ENCODE measurements around the gene XBP1. TPM values are rescaled to one million over a fixed set of nuclear protein-coding genes. Genes with fewer than 3 reads are reported as not detected.

XBP1 gene
- total and polyA plus RNA-seq, 9 donors = 56.2 to 88.6 (median 67.0) TPM

DNA sequence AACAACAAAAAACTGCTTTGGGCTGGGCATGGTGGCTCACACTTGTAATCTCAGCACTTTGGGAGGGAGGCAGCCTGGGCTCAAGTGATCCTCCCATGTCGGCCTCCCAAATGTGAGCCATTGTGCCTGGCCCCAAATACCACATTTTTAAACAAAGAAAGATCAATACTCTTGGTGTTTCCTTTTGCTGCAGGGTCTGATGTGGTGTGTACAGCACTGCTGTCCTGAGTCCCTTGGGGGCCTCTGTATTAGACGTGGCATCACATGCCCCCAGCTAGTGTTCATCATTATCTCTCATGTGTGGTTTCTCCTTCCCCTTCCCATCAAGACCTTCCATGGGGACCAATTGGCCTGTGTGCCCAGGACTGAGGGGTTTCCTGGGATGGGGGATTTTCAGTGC lies 20.5 kb upstream of the XBP1 start:
- H3K9me3 ChIP-seq (replicated peaks; ENCODE audit: control insufficient read depth, low read depth, low read length) = no peaks in the 10 kb centered on the region
- no peak overlapping the region for H3K27ac ChIP-seq (ENCODE audit: low read length)
- no peaks in the 10 kb centered on the region for H3K36me3 ChIP-seq (ENCODE audit: control insufficient read depth, insufficient read depth, low read length)
- H3K4me3 ChIP-seq (ENCODE audit: low read length) = no peak overlapping the region
- no peak for DNase-seq
- H3K4me1 ChIP-seq (ENCODE audit: control insufficient read depth, insufficient read depth, low read length) = peaks cover 9% of the 10 kb centered on the region
- no peaks in the 10 kb centered on the region for H3K27me3 ChIP-seq (ENCODE audit: control insufficient read depth, insufficient read depth, low read length)
- no CpG with 5 or more reads among the region's 2 CpGs for WGBS (ENCODE audit: insufficient coverage)

DNA sequence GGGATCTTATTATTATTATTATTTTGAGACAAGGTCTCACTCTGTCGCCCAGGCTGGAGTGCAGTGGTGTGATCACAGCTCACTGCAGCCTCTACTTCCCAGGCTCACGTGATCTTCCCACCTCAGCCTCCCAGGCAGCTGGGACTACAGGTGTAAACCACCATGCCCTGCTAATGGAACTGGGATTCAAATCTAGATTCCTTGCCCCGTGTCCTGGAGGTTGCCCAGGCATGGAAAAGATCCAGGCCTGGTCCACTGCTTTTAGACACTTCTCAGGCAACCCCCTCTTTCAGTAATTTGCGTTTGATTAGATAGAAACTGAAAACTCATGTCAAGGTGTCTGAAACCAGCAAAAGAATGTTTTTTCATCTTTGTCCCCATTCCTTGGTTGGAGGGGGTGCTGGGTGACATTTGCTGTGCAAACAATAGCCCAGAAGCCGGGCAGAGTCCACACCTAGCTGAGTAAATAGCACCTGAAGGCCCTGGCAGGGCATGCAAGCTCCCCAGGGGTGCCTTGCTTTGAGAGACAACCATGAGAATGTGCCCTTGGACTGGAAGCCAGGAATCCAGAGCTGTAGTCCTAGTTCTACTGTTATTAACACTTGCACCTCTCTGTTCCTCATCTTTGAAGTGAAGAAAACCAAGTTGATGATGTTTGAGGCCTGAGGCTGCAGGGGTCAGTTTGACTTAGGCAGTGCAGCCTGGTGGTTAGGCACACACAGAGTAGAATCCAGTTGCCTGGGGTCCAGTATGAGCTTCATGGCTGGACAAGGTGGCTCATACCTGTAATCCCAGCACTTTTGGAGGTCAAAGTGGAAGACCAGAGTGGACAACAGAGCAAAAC lies 19.1 kb upstream of the XBP1 start:
- Histone ChIP-seq H3K4me3 (ENCODE audit: low read length) (no peak overlapping the region), H3K36me3 (ENCODE audit: control insufficient read depth, insufficient read depth, low read length) (no peaks in the 10 kb centered on the region), H3K27ac (ENCODE audit: low read length) (peak overlapping the region; percentile 72), H3K4me1 (ENCODE audit: control insufficient read depth, insufficient read depth, low read length) (peaks cover 9% of the 10 kb centered on the region), H3K9me3 (replicated peaks; ENCODE audit: control insufficient read depth, low read depth, low read length) (no peaks in the 10 kb centered on the region), H3K27me3 (ENCODE audit: control insufficient read depth, insufficient read depth, low read length) (no peaks in the 10 kb centered on the region)
- 74% methylated on average over 3 of the region's 5 CpGs for WGBS (ENCODE audit: insufficient coverage)
- no peak for DNase-seq

DNA sequence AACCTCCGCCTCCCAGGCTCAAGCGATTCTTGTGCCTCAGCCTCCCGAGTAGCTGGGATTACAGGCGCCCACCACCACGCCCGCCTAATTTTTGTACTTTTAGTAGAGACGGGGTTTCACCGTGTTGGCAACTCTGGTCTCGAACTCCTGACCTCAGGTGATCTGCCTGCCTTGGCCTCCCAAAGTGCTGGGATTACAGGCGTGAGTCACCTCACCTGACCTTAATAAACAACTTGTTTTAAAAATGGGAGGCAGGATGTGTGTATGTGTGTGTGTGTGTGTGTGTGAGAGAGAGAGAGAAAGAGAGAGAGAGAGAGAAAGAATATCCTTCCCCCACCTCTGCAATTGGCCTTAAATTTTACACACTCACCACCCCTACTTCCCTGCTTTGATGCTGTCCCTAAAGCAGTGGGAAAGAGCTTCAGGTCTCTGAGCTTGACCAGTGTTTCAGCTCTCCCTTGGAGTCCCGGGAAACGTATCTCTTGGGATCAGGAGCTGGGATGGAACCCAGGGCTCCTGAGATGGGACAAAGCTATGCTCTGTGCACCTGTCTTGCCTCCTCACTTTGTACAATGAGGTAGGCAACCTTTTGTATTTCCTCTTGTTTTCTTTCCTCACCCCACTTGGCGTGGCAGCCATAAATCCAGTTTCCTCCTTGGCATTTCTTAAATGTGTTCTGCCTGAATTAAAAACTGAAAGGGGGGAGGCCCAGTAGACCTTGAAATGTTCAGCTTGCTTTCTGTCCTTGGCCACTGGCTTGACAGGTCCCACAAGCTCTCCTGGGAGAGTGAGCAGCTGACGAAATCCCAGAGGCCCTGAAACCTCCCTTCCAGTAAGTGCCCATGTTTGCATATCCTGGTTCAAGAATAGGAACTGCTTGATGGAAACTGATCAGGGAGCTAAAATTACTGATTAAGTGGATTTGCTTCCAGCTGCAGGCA lies 17.8 kb upstream of the XBP1 start:
- no peaks in the 10 kb centered on the region for H3K9me3 ChIP-seq (replicated peaks; ENCODE audit: control insufficient read depth, low read depth, low read length)
- no peaks in the 10 kb centered on the region for H3K36me3 ChIP-seq (ENCODE audit: control insufficient read depth, insufficient read depth, low read length)
- H3K27ac ChIP-seq (ENCODE audit: low read length) = peak overlapping the region; percentile 72
- peak; percentile 62 for DNase-seq
- H3K4me3 ChIP-seq (ENCODE audit: low read length) = no peak overlapping the region
- 90% methylated on average over 11 of the region's 14 CpGs for WGBS (ENCODE audit: insufficient coverage)
- H3K4me1 ChIP-seq (ENCODE audit: control insufficient read depth, insufficient read depth, low read length) = peaks cover 9% of the 10 kb centered on the region
- no peaks in the 10 kb centered on the region for H3K27me3 ChIP-seq (ENCODE audit: control insufficient read depth, insufficient read depth, low read length)

DNA sequence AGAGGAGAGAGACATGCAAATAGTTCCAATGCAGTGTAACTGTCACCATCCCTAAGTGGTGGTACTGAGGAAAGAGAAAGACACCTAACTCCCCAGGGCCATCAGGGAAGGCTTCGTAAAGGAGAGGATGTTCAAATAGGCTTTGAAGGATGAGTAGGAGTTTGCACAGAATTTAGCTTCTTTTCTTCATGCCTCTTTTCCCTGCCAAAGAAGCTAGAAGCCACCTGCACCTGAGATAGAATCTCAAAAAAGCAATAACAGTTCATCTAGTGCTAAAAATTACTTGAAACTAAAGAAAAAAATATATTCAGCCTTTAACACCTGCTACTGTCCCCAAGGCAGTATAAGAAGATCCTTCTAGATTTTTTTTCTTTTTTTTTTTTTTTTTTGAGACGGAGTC lies 16.7 kb upstream of the XBP1 start:
- H3K36me3 ChIP-seq (ENCODE audit: control insufficient read depth, insufficient read depth, low read length) = no peaks in the 10 kb centered on the region
- H3K27me3 ChIP-seq (ENCODE audit: control insufficient read depth, insufficient read depth, low read length) = no peaks in the 10 kb centered on the region
- no peak overlapping the region for H3K27ac ChIP-seq (ENCODE audit: low read length)
- peaks cover 14% of the 10 kb centered on the region for H3K4me1 ChIP-seq (ENCODE audit: control insufficient read depth, insufficient read depth, low read length)
- no peak overlapping the region for H3K4me3 ChIP-seq (ENCODE audit: low read length)
- WGBS (ENCODE audit: insufficient coverage) = no CpG with 5 or more reads among the region's 2 CpGs
- H3K9me3 ChIP-seq (replicated peaks; ENCODE audit: control insufficient read depth, low read depth, low read length) = no peaks in the 10 kb centered on the region
- no peak for DNase-seq

DNA sequence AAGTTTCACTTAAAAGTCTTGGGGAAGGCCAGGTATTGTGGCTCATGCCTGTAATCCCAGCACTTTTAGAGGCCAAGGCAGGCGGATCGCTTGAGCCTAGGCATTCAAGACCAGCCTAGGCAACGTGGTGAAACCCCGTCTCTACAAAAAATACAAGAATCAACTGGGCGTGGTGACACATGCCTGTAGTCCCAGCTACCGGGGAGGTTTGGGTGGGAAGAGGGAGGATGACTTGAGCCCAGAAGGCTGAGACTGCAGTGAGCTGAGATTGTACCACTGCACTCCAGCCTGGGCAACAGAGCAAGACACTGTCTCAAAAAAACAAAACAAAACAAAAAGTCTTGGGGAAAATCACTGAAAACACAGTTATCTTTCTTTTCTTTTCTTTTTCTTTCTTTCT lies 15.4 kb upstream of the XBP1 start:
- H3K27me3 ChIP-seq (ENCODE audit: control insufficient read depth, insufficient read depth, low read length) = no peaks in the 10 kb centered on the region
- no peaks in the 10 kb centered on the region for H3K9me3 ChIP-seq (replicated peaks; ENCODE audit: control insufficient read depth, low read depth, low read length)
- no peak for DNase-seq
- no CpG with 5 or more reads among the region's 6 CpGs for WGBS (ENCODE audit: insufficient coverage)
- peaks cover 15% of the 10 kb centered on the region for H3K4me1 ChIP-seq (ENCODE audit: control insufficient read depth, insufficient read depth, low read length)
- no peak overlapping the region for H3K27ac ChIP-seq (ENCODE audit: low read length)
- H3K36me3 ChIP-seq (ENCODE audit: control insufficient read depth, insufficient read depth, low read length) = no peaks in the 10 kb centered on the region
- no peak overlapping the region for H3K4me3 ChIP-seq (ENCODE audit: low read length)

DNA sequence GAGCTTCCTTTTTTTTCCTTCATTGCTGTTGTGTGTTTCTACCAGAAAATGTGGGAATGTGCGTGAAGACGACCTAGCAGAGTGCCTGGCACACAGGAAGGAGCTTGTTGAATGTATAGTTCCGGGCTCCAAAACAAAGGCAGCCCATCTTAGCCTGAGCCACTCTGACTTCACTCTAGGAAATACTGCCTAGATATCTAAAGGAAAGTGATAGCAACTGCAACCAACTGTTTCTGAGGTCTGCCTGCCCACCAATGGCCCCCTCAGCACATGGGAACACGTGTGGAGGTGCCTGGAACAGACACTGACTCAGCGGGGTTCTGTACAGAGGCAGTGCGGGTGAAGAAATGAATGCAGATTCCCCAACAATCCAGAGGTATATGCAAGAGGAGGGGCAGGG lies 14.7 kb upstream of the XBP1 start:
- Histone ChIP-seq H3K27ac (ENCODE audit: low read length) (no peak overlapping the region), H3K4me1 (ENCODE audit: control insufficient read depth, insufficient read depth, low read length) (peaks cover 15% of the 10 kb centered on the region), H3K4me3 (ENCODE audit: low read length) (no peak overlapping the region), H3K9me3 (replicated peaks; ENCODE audit: control insufficient read depth, low read depth, low read length) (no peaks in the 10 kb centered on the region), H3K27me3 (ENCODE audit: control insufficient read depth, insufficient read depth, low read length) (no peaks in the 10 kb centered on the region), H3K36me3 (ENCODE audit: control insufficient read depth, insufficient read depth, low read length) (no peaks in the 10 kb centered on the region)
- DNase-seq = no peak
- WGBS (ENCODE audit: insufficient coverage) = 33% methylated on average over 1 of the region's 6 CpGs

DNA sequence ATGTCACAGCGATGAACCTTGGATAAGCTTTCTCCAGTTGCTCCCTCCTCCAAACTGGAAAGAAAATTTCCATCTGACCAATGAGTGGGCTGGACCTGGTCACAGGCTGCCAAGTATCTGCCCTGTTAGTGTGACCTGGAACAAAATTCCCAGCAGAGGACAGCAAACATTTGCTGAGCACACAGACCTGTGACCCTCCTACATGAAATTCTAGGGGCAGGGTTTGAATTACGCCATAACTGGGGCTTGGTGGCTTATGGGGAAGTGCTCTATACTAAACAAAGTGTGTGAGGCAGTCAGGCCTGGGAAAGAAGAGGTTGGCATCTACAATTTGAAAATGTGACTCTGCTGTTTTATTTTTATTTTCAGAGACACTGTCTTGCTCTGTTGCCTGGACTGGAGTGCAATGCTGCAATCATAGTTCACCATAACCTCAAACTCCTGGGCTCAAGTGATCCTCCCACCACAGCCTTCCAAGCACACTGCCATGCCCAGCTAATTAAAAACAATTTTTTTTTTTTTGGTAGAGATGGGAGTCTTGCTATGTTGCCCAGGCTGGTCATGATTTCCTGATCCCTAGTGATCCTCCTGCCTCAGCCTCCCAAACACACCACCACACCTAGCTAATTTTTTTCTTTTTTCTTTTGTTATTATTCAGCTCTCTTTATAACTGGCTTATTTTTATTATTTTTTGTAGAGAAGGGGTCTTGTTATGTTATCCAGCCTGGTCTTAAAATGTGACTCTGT lies 13.6 kb upstream of the XBP1 start:
- peaks cover 2% of the 10 kb centered on the region for H3K36me3 ChIP-seq (ENCODE audit: control insufficient read depth, insufficient read depth, low read length)
- H3K9me3 ChIP-seq (replicated peaks; ENCODE audit: control insufficient read depth, low read depth, low read length) = no peaks in the 10 kb centered on the region
- peaks cover 12% of the 10 kb centered on the region for H3K4me1 ChIP-seq (ENCODE audit: control insufficient read depth, insufficient read depth, low read length)
- peak overlapping the region; percentile 3 for H3K27ac ChIP-seq (ENCODE audit: low read length)
- 80% methylated on average over 2 of the region's 2 CpGs for WGBS (ENCODE audit: insufficient coverage)
- H3K27me3 ChIP-seq (ENCODE audit: control insufficient read depth, insufficient read depth, low read length) = no peaks in the 10 kb centered on the region
- peak; percentile 70 for DNase-seq
- H3K4me3 ChIP-seq (ENCODE audit: low read length) = no peak overlapping the region

DNA sequence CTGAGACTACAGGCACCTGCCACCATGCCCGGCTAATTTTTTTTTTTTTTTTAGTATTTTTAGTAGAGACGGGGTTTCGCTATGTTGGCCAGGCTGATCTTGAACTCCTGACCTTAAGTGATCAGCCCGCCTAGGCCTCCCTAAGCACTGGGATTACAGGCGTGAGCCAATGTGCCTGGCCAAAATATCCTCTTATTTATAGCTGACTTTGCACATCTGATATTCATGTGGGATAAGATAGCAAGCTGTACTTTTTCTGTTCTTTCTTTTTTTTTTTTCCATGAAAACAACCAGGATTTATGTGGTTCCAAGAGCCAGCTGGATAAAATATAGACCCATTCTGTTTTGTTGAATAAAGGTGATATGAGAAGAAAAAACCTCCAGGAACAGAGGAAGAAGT lies 12.1 kb upstream of the XBP1 start:
- peaks cover 6% of the 10 kb centered on the region for H3K4me1 ChIP-seq (ENCODE audit: control insufficient read depth, insufficient read depth, low read length)
- no peaks in the 10 kb centered on the region for H3K27me3 ChIP-seq (ENCODE audit: control insufficient read depth, insufficient read depth, low read length)
- no peaks in the 10 kb centered on the region for H3K9me3 ChIP-seq (replicated peaks; ENCODE audit: control insufficient read depth, low read depth, low read length)
- no peak overlapping the region for H3K4me3 ChIP-seq (ENCODE audit: low read length)
- peak; percentile 33 for DNase-seq
- peaks cover 3% of the 10 kb centered on the region for H3K36me3 ChIP-seq (ENCODE audit: control insufficient read depth, insufficient read depth, low read length)
- no peak overlapping the region for H3K27ac ChIP-seq (ENCODE audit: low read length)
- WGBS (ENCODE audit: insufficient coverage) = no CpG with 5 or more reads among the region's 5 CpGs

DNA sequence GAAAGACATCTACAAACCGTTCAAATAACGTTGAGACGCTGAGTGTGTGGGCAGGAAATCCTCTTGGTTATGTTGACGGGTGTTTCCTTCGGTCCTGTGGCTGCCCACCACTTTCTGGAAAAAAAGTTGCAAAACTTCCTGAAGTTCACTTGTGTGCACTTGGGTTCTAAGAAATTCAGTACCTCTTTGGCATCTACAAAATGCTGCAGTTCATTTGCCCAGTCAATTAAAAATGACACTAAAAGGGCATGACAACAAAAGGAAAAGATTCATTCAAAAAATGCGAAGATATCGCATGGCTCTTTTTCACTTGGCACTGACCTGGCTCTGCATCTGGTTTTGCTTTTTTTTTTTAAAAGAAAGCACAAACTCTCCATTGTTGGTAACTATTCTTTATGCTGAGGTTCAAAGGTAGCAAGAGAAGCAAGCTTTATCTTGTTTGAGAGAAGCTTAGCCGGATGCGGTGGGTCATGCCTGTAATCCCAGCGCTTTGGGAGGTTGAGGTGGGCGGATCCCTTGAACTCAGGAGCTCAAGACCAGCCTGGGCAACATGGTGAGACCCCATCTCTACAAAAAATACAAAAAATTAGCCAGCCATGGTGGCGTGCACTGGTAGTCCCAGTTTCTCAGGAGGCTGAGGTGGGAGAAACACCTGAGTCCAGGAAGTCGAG lies 10.6 kb upstream of the XBP1 start:
- peak; percentile 74 for DNase-seq
- H3K27me3 ChIP-seq (ENCODE audit: control insufficient read depth, insufficient read depth, low read length) = no peaks in the 10 kb centered on the region
- H3K4me3 ChIP-seq (ENCODE audit: low read length) = no peak overlapping the region
- no peaks in the 10 kb centered on the region for H3K9me3 ChIP-seq (replicated peaks; ENCODE audit: control insufficient read depth, low read depth, low read length)
- peak overlapping the region; percentile 69 for H3K27ac ChIP-seq (ENCODE audit: low read length)
- H3K4me1 ChIP-seq (ENCODE audit: control insufficient read depth, insufficient read depth, low read length) = peaks cover 6% of the 10 kb centered on the region
- 93% methylated on average over 2 of the region's 13 CpGs for WGBS (ENCODE audit: insufficient coverage)
- H3K36me3 ChIP-seq (ENCODE audit: control insufficient read depth, insufficient read depth, low read length) = peaks cover 3% of the 10 kb centered on the region
